Activated naive CD4-positive, alpha-beta T cell treated with anti-CD3 and anti-CD28 coated beads, Interleukin-2, amount 50 U/mL, for 24 hours (primary cell): ENCODE results near the gene KLHL26.
A peak's percentile ranks its signal among the peaks of the same experiment; 100 is the strongest.

Source experiments
- H3K27ac Mint-ChIP-seq: one replicate; pipeline ENCODE4 v1.8.0; 2021; ENCODE audit warnings: mild to moderate bottlenecking, mixed read lengths
- H3K27me3 Mint-ChIP-seq: one replicate; pipeline ENCODE4 v1.8.0; 2021; ENCODE audit warnings: mixed read lengths
- H3K36me3 Mint-ChIP-seq: one replicate; pipeline ENCODE4 v1.8.0; 2021; ENCODE audit warnings: mixed read lengths
- H3K4me1 Mint-ChIP-seq: one replicate; pipeline ENCODE4 v1.8.0; 2021; ENCODE audit warnings: mixed read lengths
- H3K4me3 Mint-ChIP-seq: one replicate; pipeline ENCODE4 v1.8.0; 2021; ENCODE audit warnings: mild to moderate bottlenecking, mixed read lengths
- H3K9me3 Mint-ChIP-seq: one replicate; pipeline ENCODE4 v1.8.0; 2021; ENCODE audit warnings: mixed read lengths

Gene KLHL26

DNA sequence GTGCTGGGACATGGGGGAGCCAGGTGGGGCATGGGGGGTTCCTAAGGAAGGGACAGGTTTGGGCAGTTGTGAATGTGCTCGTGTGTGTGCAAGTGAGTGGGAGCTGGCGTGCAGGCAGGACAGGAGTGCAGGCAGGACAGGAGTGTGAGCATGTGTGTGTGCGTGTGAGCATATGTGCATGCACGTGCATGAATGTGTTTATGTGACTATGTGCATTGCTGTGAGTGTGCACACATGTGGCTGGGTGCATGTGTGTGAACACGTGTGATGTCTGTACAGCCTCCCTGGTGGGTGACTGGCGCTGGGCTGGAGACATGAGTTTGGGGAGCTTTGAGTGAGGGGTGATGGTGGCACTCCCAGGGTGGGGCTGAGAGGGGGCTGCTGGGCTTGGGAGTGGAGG lies 80.0 kb downstream of the KLHL26 start:
- H3K4me3 Mint-ChIP-seq = no peak overlapping the region
- H3K9me3 Mint-ChIP-seq = no peaks in the 10 kb centered on the region
- H3K27ac Mint-ChIP-seq = no peak overlapping the region
- H3K4me1 Mint-ChIP-seq = peaks cover 21% of the 10 kb centered on the region
- no peaks in the 10 kb centered on the region for H3K27me3 Mint-ChIP-seq
- no peaks in the 10 kb centered on the region for H3K36me3 Mint-ChIP-seq

DNA sequence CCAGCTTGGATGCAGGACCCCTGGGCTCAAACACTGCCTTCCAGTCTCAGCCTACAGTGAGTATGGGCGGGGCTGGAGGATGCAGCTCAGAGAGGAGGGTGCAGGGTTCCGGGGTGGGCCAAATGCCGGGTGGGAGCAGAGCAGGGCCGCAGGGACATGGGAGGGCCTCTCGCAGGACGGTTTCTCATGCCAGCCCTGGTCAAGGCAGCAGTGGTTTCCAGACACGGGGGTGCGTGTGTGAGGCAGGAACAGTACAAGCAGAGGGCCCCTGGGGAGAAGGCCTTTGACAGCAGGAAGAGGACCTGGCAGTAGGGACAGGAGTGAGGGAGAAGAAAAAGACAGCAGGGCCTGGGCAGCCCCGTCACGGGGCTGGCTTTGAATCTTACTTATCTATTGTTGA lies 80.8 kb downstream of the KLHL26 start:
- no peaks in the 10 kb centered on the region for H3K36me3 Mint-ChIP-seq
- no peak overlapping the region for H3K27ac Mint-ChIP-seq
- no peaks in the 10 kb centered on the region for H3K9me3 Mint-ChIP-seq
- H3K4me1 Mint-ChIP-seq = peaks cover 21% of the 10 kb centered on the region
- H3K4me3 Mint-ChIP-seq = no peak overlapping the region
- H3K27me3 Mint-ChIP-seq = no peaks in the 10 kb centered on the region

DNA sequence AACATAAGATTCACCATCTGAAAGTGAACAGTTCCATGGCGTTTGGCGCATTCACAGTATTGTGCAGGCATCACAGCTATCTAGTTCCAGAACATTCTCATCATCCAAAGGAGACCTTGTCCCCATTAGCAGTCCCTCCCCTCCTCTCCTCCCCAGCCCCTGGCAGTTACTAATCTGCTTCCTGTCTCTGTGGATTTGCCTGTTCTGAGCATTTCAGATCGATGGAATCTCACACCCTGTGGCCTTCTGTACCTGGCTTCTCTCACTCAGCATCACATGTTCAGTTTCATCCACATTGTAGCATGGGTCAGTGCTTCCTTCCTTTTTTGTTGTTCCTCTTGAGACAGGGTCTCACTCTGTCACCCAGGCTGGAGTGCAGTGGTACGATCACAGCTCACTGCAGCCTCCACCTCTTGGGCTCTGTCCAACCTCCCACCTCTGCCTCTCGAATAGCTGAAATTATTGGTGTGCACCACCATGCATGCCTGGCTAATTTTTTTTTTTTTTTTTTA lies 81.2 kb downstream of the KLHL26 start:
- Mint-ChIP-seq H3K36me3 (no peaks in the 10 kb centered on the region), H3K9me3 (no peaks in the 10 kb centered on the region), H3K27ac (peak overlapping the region; percentile 43), H3K4me1 (peaks cover 21% of the 10 kb centered on the region), H3K4me3 (no peak overlapping the region), H3K27me3 (no peaks in the 10 kb centered on the region)

DNA sequence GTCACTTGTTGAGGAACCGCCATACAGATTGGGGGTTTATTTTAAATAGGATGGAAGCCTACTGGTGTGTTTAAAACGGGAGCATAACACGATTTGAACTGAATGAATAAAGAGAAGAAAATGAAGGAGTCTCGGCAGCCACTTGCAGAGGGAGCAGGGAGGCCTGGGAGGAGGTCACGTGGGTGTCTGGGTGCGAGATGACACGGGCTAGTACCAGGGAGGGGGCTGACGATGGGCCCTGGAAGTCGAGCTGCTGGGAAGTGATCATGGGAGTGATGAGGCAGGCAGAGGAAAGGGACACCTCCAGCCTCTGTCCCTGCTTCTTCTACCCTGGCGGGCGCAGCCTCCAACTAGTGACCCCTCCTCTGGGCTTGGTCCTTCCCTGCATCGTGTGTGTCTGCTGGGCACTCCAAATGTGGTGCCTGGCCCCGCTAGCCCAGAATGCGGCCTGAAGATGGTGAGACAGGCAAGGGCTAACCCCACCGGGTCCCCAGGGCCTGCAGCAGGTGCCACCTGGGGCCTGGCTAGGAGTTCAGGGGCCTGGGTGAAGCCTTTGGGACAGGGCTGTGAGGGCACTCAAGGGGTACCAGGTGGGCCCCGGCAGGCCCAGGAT lies 82.1 kb downstream of the KLHL26 start:
- Mint-ChIP-seq H3K4me1 (peaks cover 25% of the 10 kb centered on the region), H3K27me3 (no peaks in the 10 kb centered on the region), H3K36me3 (no peaks in the 10 kb centered on the region), H3K27ac (no peak overlapping the region), H3K4me3 (no peak overlapping the region), H3K9me3 (no peaks in the 10 kb centered on the region)

DNA sequence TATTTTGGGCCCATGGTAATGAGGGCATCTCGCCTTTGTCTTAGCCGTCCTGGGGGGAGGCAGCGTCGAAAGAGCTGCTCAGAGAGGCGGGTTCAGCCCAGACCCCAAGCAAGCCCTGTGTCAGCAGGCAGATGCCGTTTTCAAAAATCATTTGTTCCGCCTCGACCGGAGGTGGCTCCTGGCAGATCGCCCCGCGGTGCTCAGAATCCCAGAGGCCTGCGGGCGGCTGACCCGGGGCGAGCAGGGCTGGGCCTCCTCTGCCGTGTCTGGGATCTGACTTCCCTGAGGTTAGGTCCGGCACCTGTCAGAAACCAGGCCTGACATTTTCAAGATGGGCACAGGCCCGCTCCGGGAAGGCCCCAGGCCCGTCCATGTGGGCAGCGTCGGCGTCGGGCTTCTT lies 82.7 kb downstream of the KLHL26 start:
- no peaks in the 10 kb centered on the region for H3K27me3 Mint-ChIP-seq
- H3K9me3 Mint-ChIP-seq = no peaks in the 10 kb centered on the region
- no peak overlapping the region for H3K27ac Mint-ChIP-seq
- H3K36me3 Mint-ChIP-seq = no peaks in the 10 kb centered on the region
- H3K4me1 Mint-ChIP-seq = peaks cover 28% of the 10 kb centered on the region
- H3K4me3 Mint-ChIP-seq = no peak overlapping the region
